T-helper 22 cell (primary cell): ENCODE results near the gene GSTP1.

Experiments
- DNase-seq: peaks from one replicate; pipeline ENCODE4 v3.0.0-alpha.2; 2020; ENCODE audit warnings: low read depth

Gene GSTP1

DNA sequence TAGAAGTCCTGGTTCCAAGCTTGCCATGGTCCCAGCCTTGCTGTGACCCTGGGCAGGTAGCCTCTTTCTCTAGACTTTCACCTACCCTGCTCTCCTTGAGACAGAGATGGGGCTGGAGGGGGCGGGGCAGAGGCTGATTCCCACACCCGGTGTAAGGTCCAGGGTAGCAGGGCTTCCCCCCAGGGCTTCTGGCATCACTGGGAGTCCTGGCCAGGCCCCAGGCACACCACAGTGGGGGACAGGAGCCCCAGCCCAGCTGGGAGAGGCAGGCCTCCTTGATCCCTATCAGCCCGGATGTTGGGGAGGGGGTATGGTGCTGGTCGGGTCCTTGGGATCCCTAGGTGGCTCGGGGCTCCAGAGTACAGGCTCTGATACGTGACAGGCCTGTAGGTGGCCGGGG is 47.8 kb downstream of the GSTP1 start:
- DNase-seq, result no peak

DNA sequence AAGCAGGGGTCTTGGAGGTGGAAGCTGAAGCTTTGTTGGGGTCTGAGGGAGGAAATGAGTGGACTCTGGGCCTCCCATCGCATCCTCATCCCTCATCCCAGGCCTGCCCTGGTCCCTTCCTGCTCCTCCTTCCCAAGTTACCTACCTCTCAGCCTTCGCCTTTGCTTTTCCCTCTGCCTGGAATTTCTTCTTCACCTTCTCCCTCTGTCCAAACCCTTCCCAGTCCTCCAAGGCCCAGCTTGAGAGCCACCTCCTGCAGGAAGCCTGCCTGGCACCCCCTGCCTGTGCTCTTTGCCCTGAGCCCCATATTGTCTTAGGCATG is 48.2 kb downstream of the GSTP1 start:
- no peak for DNase-seq

DNA sequence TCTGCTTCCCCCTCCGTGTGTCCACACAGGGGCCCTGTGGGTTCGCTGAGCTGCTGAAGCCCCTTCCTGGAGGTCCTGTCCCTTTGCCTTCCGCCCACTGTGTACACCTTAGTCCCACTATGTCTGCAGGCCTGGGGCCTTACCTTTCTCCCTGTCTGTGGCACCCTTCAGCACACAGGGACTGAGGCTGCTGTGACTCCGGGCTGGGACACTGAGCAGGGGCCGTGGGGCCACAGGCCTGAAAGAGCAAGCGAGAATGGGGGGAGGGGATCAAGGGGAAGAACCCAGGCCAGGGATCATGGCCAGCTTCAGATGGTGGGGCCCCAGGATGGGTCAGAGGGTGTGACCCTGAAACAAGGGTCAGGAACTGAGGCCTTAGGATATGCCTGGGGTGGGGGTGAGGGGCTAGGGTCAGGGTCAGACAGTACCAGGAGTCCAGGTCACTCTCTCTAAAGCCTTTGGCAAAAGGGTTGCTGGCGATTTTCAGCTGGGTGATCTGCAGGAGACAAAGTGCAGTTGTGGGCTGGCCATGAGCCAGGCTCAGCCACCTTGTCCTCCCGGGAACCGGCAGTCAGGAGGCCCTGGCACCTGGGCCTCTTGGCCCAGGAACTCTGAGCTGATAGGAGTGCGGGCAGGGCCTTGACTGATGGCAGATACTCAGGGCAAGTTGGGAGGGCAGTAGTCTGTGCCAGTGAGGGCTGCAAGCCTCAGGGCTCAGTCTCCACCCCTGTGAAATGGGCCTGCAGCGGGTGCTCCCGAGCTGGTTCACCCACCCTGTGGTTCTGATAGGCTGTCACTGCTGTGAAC is 48.8 kb downstream of the GSTP1 start:
- DNase-seq, result no peak

- no peak for DNase-seq
These were observed 49.6 kb downstream of the GSTP1 start for GRCh38 chr11:67632982-67633755.

- no peak for DNase-seq
These were observed 50.2 kb downstream of the GSTP1 start for GRCh38 chr11:67633758-67634365.

GRCh38 chr11:67634366-67635230 is 51.0 kb downstream of the GSTP1 start:
- no peak for DNase-seq

DNA sequence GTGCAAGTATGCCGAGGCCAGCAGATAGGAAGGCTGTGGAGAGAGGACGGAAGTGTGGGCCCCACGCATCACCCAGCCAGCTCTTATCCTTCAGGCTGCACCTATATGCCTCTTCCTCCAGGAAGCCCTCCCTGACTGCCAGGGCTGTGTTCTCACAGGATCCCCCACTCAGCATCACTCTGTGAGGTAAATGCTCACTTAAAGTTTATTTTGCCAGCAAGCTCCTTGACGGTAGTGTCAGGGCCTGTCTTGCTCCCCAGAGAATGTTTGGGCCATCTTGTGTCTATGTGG is 51.6 kb downstream of the GSTP1 start:
- DNase-seq, result no peak
